Activated CD8-positive, alpha-beta memory T cell treated with anti-CD3 and anti-CD28 coated beads, Interleukin-2, amount 50 U/mL, for 1 hour (primary cell): ENCODE data around the gene WNK2.

Source experiments
- DNase-seq: peaks from one replicate; pipeline ENCODE4 v3.0.0-alpha.2; 2020; ENCODE audit errors: extremely low read depth

Gene WNK2

DNA sequence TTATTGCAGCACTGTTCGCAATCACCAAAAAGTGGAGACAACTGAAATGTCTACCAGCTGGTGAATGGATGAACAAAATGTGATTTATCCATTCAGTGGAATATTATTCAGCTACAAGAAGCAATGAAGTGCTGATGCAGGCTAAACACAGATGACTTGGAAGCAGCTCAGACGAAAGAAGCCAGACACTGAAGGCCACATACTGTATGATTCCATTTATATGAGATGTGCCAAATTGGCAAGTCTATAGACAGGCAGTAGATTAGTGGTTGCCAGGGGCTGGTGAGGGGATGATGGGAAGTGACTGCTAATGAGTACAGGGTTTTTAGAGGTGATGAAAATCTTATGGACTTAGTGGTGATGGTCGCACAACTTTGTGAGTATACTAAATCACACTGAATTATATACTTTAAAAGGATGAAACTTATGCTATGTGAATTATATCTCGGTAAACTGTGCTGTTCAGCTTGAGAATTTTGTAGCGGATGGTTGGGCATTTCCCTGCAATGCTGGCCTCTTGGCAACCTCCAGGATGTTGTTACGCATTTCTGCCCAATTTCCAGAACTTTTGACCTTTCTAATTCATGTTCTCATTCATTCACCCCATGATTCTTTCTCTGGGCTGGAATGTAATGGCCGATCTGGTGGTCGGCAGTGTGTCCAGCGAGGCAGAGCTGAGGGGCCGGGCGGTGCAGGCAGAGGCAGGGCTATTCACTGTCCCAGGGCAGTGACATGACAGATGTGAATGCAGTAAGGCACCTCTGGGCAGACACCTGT is 22.0 kb upstream of the WNK2 start:
- no peak for DNase-seq

GRCh38 chr9:93164085-93164484 is 19.9 kb upstream of the WNK2 start:
- no peak for DNase-seq

GRCh38 chr9:93166699-93167098 is 17.2 kb upstream of the WNK2 start:
- DNase-seq, result no peak

DNA sequence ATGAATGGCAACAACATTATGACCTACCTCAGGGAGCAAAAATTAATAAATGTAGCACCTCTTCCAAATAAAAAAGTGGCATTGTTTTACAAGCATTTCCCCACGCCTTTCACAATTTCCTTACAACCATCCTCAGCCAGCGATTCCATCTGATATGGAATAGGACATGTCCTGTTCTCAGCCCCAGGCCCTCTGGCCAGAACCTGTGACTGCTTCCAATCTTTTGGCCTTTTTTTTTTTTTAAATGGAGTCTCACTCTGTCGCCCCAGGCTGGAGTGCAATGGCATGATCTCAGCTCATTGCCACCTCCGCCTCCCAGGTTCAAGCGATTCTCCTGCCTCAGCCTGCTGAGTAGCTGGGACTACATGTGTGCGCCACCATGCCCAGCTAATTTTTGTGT is 16.8 kb upstream of the WNK2 start:
- DNase-seq, result no peak

GRCh38 chr9:93167838-93168237 is 16.1 kb upstream of the WNK2 start:
- DNase-seq, result no peak

DNA sequence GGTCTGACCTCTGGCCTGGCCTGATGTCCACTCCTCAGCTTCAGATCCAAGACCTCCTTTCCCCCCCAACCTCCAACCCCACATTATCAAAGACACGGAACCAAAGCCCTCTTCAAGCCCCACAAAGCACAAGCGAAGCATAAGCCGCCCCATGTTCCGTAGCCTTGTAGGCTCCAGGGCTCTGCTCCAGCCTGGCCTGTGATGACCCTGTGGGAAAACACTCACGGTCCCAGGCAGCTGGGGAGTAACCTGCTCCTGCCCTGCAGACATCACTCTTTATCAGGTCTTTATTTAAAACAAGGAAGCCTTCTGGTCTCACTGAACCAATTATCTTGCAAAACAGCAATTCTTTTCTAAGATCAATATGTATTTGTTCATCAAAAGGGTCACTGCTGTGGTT is 15.4 kb upstream of the WNK2 start:
- DNase-seq, result no peak

DNA sequence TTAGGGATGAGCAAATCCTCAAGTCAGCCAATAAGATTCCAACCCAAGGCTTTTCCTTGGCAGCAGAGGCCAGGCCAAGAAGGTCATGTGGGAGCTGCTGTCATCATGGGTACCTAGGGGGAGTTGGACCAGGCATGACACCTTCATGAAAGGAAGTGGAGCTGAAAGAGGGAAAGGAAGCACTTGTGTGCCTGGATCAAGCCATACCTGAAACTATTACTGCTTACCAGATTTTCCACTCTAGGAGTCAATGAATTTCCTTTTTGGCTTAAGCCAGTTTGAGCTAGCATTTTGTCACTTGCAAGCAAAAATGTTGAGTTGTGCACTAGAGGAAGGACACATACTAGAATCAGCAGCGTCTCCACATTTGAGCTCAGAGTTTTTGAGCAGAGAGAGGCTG is 14.5 kb upstream of the WNK2 start:
- no peak for DNase-seq

DNA sequence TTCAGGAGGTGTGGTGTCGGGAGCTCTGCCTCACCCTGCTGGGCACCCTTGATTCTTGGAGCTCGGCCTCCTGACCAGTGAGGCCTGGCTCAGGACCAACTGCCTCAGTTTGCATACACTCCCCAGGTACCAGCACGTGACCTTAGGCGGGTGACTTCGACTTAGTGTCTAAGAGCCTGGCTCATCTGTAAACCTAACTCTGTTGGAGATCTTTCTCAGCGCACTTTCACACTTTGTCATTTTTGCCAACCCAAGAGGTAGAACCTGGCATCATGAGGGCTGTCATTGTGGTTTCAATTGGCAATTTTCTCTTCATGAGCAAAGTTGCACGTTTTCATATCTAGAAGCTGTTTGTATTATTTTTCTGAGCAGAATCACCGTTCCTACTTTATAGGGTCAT is 13.4 kb upstream of the WNK2 start:
- DNase-seq, result no peak

DNA sequence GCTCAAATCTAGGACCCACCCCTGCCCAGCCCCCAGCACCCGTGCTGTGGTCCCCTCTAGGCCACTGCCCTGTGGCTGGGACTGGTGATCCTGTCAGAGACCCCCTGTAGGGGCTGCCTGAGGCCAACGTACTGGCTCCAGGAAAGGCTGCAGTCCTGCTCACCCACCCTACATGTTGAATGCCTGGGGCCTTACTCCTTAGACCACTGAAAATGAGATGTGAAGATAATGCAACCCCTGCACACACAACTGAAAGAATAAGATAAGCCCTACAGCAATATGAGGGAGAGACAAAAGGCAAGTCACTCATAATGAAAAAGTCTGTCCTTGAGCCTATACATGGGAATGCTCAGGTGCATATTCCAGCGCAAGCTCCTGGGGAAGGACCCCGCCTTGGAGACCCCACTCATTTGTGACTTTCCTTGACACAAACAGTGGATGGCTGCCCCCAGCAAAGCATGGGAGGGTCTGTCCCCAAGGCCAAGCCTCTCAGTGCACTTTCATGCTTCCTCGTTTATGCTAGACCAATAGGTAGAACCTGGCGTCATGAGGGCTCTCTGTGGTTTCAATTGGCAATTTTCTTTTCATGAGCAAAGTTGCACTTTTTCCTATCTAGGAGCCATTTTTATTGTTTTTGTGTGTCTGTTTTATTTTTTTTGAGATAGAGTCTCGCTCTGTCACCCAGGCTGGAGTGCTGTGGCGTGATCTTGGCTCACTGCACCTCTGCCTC is 12.5 kb upstream of the WNK2 start:
- no peak for DNase-seq

DNA sequence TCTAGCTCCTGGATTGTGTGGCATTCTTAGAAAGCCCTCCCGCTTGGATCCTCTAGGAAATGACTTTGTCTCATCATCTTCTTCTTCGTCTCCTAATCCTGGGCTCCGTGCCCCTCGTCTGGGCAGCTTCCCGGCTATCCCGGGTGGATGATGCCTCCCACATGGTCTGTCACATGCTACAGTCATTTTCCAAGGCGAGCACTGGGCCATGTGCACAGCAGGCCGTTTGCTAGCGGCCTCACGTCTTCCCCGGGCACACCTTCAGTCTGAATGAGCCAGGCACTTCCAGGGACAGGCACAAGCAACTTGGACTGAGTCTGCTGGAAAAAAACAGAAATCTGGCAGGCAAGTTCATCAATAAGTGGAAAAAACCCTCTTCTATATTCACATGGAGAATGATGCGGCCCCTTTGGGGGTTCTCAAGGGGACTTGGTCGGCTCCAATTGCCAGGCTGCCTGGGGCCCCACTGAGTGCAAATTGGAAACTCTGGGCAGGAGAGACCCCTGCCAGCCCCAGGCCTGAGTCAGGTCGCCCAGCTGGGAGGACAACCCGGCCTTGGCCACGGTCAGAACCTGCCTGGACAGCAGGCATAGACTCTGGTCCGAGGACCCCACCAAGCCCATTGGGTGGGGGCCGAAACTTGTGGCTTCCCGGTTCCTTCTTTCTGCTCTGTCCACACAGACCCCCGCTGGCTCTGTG is 11.1 kb upstream of the WNK2 start:
- DNase-seq, result no peak

DNA sequence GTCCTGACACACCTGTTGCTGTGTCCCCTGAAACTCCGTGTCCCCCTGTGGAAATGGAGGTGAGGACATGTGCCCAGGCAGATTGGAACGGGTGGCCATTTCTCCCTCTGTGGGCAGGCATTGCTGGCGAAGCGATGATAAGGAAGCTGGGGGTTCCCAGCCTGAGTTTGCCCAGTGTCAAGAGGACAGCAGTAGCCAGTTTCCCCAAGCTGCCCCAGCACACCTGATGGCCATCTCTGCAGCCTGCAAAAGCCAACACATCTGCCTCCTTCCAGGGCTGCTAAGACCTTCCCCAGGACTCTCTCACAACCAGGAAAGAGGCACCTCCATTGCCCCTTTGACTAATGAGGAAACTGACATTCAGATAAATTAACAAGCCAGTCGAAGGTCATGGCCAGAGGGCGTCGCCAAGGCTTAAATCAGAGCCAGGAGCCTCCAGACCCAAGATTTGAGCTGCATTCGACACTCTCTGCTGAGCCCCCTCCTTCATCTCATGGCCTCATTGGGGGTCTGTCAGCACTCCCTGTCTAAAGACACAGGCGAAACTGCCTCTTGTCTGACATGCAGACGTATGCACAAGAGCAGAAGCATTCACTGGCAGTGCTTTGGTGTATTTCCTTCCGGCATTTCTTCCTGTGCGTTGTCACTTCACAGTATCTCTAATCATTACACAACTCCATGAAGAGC is 10.4 kb upstream of the WNK2 start:
- DNase-seq, result no peak

- DNase-seq, result no peak
Observed at GRCh38 chr9:93174976-93175375, 9.0 kb upstream of the WNK2 start.

- no peak for DNase-seq
Observed at GRCh38 chr9:93177676-93178075, 6.3 kb upstream of the WNK2 start.

GRCh38 chr9:93178851-93179786 is 4.8 kb upstream of the WNK2 start:
- no peak for DNase-seq

- DNase-seq, result no peak
Observed at GRCh38 chr9:93180938-93181337, 3.0 kb upstream of the WNK2 start.

DNA sequence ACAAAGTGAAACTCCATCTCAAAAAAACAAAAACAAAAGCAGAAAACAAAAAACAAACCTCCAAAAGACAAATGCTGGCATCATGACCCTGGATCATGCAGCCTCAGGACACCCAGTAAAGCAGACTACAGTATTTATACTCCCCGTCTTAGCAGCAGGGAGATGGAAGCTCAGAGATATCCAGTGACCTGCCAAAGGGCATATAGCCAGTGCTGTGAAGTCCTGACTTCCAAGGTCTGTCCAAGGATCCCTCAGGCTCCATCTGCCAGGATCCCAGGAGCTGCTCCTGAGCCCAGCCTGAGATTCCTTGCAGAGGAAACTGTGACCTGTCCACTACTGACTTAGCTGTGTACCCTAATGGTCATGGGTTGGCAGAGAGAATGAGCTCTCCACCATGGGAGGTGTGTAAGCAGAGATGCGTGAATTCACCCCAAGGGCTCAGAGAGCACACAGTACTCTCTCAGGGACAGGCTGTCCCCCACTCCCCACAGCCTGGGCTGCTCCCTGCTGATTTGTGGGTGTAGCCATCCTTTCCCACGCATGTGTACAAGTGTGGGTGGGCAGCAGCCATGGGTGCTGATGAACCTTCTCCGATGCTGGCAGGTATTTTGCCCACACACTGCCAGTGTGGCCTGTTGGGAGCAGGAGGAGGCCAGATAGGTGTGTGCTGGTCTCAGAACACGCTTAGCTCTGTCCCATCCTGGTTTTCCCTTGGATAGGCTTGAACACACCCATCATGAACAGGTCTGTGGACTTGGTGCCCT is 2.1 kb upstream of the WNK2 start:
- DNase-seq, result no peak

DNA sequence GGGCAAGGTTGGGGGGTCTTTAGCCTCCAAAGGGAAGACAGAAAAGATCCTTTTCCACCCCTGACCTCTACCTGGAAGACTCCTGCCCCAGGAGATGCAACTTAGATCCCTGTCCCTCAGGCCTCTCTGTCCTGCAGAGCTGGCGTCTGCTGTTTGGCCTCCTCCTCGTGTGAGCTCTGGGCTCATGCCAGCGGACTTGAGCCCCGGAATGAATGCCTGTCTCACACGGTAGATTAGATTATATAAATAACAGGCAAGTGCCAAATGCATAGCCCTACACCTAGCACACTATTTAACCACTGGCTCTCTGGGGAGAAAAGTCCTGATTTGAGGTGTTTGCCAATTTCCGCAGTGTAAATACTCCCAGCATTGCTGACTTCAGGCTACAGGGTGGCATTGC is 1.4 kb upstream of the WNK2 start:
- no peak for DNase-seq

- DNase-seq, result no peak
Observed at GRCh38 chr9:93183131-93183662, 742 bp upstream of the WNK2 start.

GRCh38 chr9:93184432-93185265 is 710 bp downstream of the WNK2 start:
- DNase-seq, result no peak
